ENCODE results near the gene KIFAP3.
"Not testable (repeated sequence)": the region's sequence is repeated elsewhere in the genome, so short reads cannot be mapped to it uniquely, and the experiment has no call there.

Gene KIFAP3

DNA sequence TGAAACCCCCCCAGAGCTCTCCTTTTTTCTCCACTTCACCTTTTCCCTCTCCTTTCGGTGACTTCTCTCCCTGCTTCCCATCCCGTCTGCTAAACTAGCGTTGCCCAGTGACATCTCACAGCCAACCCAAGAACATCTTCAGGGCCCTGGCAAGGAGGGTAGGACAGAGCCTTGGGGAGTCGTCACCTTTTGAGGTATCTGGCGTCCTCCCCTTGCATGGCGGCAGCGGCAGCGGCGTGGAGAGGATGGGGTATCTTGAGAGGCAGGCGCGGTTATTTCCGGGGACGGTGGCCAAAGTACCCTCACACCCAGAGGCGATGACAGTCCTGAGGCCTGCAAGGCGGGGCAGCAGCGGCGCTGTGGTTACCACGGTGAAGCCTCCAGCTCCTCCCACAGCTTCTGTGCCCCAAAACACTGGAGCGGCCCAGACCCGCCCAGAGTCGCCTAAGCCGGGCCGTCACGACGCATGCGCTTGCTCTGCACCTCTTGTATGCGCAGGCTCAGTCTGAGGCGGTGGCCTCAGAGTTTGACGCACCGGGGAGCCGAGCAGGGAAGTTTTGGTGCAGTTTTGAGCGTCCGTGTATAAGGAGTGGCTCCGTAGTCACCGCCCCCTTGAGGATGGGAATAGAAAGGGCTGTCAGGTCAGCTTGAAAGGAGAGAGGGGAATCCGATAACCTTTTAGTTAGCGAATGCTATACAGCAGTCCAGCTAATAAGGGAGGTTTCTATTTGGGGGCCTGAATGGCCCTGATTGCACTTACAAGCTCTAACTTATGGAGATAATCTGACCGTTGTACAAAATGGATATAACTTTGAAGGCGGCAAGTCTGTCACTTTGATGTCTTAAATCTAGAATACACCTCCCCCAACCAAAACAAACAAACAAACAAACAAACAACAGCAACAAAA lies at the start of gene KIFAP3:
Gene KIFAP3 (minus strand): TSS at position 446 of the 908 bp plus-strand sequence. CDS start 228 bp downstream, at position 218.
- peak within 1 kb of the TSS; percentile 94 for H2AFZ ChIP-seq (ENCODE audit: low read depth)
- H4K20me1 ChIP-seq (ENCODE audit: insufficient read depth) = no peaks in the 10 kb centered on the region
- no peaks in the 10 kb centered on the region for H3K36me3 ChIP-seq (ENCODE audit: insufficient read depth)
- H3K4me1 ChIP-seq (ENCODE audit: low read depth, poor library complexity, severe bottlenecking) = peaks cover 27% of the 10 kb centered on the region
- H3K4me2 ChIP-seq = peak within 1 kb of the TSS; percentile 85
- no peaks in the 10 kb centered on the region for H3K27me3 ChIP-seq (ENCODE audit: insufficient read depth, low read depth)
- peak within 1 kb of the TSS; percentile 68 for H3K9ac ChIP-seq
- H3K79me2 ChIP-seq (ENCODE audit: insufficient read depth, low read depth) = peaks cover 12% of the 10 kb centered on the region; the same call in 1 of the 2 replicates
- H3K27ac ChIP-seq = peak within 1 kb of the TSS; percentile 60
- H3K4me3 ChIP-seq (IDR thresholded peaks at IDR 0.05; ENCODE audit: insufficient read depth, low read depth, low read length) = peak within 1 kb of the TSS; percentile 98
- TF ChIP-seq, protein P1, sequence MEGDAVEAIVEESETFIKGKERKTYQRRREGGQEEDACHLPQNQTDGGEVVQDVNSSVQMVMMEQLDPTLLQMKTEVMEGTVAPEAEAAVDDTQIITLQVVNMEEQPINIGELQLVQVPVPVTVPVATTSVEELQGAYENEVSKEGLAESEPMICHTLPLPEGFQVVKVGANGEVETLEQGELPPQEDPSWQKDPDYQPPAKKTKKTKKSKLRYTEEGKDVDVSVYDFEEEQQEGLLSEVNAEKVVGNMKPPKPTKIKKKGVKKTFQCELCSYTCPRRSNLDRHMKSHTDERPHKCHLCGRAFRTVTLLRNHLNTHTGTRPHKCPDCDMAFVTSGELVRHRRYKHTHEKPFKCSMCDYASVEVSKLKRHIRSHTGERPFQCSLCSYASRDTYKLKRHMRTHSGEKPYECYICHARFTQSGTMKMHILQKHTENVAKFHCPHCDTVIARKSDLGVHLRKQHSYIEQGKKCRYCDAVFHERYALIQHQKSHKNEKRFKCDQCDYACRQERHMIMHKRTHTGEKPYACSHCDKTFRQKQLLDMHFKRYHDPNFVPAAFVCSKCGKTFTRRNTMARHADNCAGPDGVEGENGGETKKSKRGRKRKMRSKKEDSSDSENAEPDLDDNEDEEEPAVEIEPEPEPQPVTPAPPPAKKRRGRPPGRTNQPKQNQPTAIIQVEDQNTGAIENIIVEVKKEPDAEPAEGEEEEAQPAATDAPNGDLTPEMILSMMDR (conservative IDR thresholded peaks at IDR 0.05; ENCODE audit: low read depth, low read length) = peak; percentile 75

DNA sequence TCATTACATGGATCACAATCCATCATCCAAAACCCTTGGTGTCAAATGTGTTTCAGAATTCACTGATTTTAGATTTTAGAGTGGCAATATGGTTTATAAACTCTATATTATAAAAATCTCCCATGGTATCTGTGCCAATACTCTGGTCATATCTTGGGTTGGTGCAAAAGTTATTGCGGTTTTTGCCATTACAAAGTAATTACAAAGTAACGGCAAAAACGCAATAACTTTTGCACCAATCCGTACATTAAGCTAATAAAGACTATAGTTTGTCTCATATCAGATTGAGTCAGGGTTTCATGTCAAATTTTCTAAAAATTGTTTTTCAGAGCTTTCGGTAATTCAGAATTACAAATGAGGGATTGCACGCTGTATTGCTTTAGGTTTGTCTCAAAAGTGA lies 47.9 kb upstream of the KIFAP3 start:
- no peaks in the 10 kb centered on the region for H3K36me3 ChIP-seq (ENCODE audit: insufficient read depth)
- H2AFZ ChIP-seq (ENCODE audit: low read depth) = no peak overlapping the region
- H3K27me3 ChIP-seq (ENCODE audit: insufficient read depth, low read depth) = no peaks in the 10 kb centered on the region
- no peaks in the 10 kb centered on the region for H3K4me1 ChIP-seq (ENCODE audit: low read depth, poor library complexity, severe bottlenecking)
- H3K4me2 ChIP-seq = no peak overlapping the region
- H3K4me3 ChIP-seq (IDR thresholded peaks at IDR 0.05; ENCODE audit: insufficient read depth, low read depth, low read length) = no peak overlapping the region
- no peak overlapping the region for H3K27ac ChIP-seq
- TF ChIP-seq, protein P1 (conservative IDR thresholded peaks at IDR 0.05; ENCODE audit: low read depth, low read length) = no peak
- no peaks in the 10 kb centered on the region for H4K20me1 ChIP-seq (ENCODE audit: insufficient read depth)
- no peak overlapping the region for H3K9ac ChIP-seq
- no peaks in the 10 kb centered on the region for H3K79me2 ChIP-seq (ENCODE audit: insufficient read depth, low read depth)

DNA sequence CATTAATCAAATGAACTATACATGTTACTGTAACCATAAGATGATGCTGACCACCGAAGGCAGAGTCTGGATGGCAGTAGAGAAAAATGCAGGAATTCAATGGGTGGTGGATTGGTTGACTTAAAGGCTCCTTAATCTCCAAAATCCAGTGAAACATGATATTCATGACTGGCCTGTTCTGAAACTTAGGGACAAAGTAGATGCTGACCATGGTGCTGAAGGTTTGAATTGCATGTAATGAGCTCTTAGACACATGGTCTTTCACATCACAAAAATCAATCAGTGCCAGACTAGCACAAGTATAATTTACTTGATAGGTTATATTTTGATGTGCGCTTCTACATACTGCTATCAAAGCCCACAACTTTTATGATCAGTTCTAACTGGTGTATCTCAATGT lies 40.4 kb upstream of the KIFAP3 start:
- no peaks in the 10 kb centered on the region for H3K79me2 ChIP-seq (ENCODE audit: insufficient read depth, low read depth)
- no peaks in the 10 kb centered on the region for H4K20me1 ChIP-seq (ENCODE audit: insufficient read depth)
- H3K27me3 ChIP-seq (ENCODE audit: insufficient read depth, low read depth) = no peaks in the 10 kb centered on the region
- no peak overlapping the region for H3K27ac ChIP-seq
- TF ChIP-seq, protein P1 (conservative IDR thresholded peaks at IDR 0.05; ENCODE audit: low read depth, low read length) = no peak
- H3K4me1 ChIP-seq (ENCODE audit: low read depth, poor library complexity, severe bottlenecking) = no peaks in the 10 kb centered on the region
- H2AFZ ChIP-seq (ENCODE audit: low read depth) = no peak overlapping the region
- no peak overlapping the region for H3K4me2 ChIP-seq
- H3K36me3 ChIP-seq (ENCODE audit: insufficient read depth) = no peaks in the 10 kb centered on the region
- H3K4me3 ChIP-seq (IDR thresholded peaks at IDR 0.05; ENCODE audit: insufficient read depth, low read depth, low read length) = no peak overlapping the region
- no peak overlapping the region for H3K9ac ChIP-seq

DNA sequence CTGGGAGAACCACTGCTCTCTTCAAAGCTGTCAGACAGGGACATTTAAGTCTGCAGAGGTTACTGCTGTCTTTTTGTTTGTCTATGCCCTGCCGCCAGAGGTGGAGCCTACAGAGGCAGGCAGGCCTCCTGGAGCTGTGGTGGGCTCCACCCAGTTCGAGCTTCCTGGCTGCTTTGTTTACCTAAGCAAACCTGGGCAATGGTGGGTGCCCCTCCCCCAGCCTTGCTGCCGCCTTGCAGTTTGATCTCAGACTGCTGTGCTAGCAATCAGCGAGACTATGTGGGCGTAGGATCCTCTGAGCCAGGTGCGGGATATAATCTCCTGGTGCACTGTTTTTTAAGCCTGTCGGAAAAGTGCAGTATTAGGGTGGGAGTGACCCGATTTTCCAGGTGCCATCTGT lies 38.6 kb upstream of the KIFAP3 start:
- H3K79me2 ChIP-seq (ENCODE audit: insufficient read depth, low read depth); H3K4me3 ChIP-seq (IDR thresholded peaks at IDR 0.05; ENCODE audit: insufficient read depth, low read depth, low read length); H2AFZ ChIP-seq (ENCODE audit: low read depth); H3K36me3 ChIP-seq (ENCODE audit: insufficient read depth); H3K4me2 ChIP-seq; H3K9ac ChIP-seq; H4K20me1 ChIP-seq (ENCODE audit: insufficient read depth); H3K27me3 ChIP-seq (ENCODE audit: insufficient read depth, low read depth); H3K4me1 ChIP-seq (ENCODE audit: low read depth, poor library complexity, severe bottlenecking); H3K27ac ChIP-seq: not testable (repeated sequence)

DNA sequence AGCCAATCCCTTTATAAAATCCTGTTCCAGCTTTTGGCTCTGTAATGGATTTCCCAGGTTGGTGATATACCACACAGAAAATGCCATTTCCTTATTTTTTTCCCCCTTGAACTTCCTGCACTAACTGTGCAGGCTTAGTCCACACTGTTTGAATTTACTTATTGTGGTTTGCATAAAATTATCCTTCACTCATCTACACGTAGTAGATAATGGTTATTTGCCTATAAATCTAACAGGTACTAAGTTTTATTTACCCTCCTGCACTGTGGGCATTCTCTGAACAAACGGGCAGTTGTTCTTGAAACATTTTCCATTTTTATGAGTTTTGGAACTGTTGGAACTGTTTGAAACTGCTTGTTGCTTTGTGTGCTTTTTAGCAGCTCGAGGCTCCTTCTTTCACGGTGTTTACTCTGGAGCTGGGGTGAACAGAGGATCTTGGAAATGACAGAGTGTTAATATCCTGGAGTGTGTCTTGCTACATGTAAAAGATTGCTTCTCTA lies 23.0 kb upstream of the KIFAP3 start:
- H3K27me3 ChIP-seq (ENCODE audit: insufficient read depth, low read depth) = no peaks in the 10 kb centered on the region
- TF ChIP-seq, protein P1 (conservative IDR thresholded peaks at IDR 0.05; ENCODE audit: low read depth, low read length) = no peak
- H3K79me2 ChIP-seq (ENCODE audit: insufficient read depth, low read depth) = no peaks in the 10 kb centered on the region
- H3K4me3 ChIP-seq (IDR thresholded peaks at IDR 0.05; ENCODE audit: insufficient read depth, low read depth, low read length) = no peak overlapping the region
- H3K27ac ChIP-seq = no peak overlapping the region
- H3K4me1 ChIP-seq (ENCODE audit: low read depth, poor library complexity, severe bottlenecking) = no peaks in the 10 kb centered on the region
- no peak overlapping the region for H3K4me2 ChIP-seq
- H3K9ac ChIP-seq = no peak overlapping the region
- H2AFZ ChIP-seq (ENCODE audit: low read depth) = no peak overlapping the region
- no peaks in the 10 kb centered on the region for H3K36me3 ChIP-seq (ENCODE audit: insufficient read depth)
- H4K20me1 ChIP-seq (ENCODE audit: insufficient read depth) = no peaks in the 10 kb centered on the region
